ENCODE results near the gene NSUN6.

NSUN6 gene

DNA sequence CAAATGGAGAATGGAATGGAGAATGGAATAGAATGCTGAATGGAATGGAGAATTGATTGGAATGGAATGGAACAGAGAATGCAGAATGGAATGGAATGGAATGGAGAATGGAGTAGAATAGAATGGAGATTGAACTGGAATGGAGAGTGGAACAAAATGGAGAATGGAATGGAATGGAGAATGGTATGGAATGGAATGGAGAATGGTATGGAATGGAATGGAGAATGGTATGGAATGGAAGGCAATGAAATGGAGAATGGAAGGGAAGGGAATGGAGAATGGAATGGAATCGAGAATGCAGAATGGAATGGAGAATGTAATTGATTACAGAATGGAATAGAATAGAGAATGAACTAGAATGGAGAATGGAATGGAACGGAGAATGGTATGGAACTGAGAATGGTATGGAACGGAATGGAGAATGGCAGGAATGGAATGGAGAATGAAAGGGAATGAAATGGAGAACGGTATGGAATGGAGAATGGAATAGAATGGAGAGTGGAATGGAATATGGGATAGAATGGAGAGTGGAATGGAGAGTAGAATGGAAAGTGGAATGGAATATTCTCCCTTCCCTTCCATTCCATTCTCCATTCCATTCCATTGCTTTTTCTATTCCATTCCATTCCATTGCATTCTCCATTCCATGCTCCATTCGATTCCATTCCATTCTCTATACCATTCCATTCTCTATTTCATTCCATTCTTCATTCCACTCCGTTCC, 88.2 kb downstream of the NSUN6 start:
- no peak for DNase-seq (ENCODE audit: low read depth in 2 of 2)

DNA sequence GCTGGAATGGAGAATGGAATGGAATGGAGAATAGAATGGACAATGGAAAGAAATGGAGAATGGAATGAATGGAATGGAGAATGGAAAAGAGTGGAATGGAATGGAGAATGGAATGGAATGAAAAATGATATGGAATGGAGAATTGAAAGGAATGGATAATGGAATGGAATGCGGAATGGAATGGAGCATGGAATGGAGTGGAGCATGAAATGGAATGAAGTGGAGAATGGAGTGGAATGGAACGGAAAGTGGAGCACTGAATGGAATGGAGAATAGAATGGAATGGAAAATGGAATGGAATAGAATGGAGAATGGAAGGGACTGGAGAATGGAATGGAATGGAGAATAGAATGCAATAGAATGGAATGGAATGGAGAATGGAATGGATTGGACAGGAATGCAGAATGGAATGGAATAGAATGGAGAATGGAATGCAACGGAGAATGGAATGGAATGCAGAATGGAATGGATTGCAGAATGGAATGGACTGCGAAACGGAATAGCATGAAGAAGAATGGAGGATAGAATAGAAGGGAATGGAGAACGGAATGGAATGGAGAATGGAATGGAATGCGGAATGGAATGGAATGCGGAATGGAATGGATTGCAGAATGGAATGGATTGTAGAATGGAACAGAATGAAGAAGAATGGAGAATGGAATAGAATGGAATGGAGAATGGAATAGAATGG, 89.4 kb downstream of the NSUN6 start:
- DNase-seq (ENCODE audit: low read depth in 2 of 2) = no peak

DNA sequence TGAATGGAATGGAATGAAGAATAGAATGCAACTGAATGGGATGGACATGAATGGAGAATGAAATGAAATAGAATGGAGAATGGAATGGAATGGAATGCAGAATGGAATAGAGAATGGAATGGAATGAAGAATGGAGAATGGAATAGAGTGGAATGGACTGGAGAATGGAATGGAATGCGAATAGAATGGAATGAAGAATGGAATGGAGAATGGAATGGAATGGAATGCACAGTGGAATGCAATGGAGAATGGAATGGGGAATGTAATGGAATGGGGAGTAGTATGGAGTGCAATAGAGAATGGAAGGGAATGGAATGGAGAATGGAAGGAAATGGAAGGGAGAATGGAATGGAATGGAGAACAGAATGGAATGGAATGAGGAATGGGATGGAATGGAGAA, 93.4 kb downstream of the NSUN6 start:
- no peak for DNase-seq (ENCODE audit: low read depth in 2 of 2)

DNA sequence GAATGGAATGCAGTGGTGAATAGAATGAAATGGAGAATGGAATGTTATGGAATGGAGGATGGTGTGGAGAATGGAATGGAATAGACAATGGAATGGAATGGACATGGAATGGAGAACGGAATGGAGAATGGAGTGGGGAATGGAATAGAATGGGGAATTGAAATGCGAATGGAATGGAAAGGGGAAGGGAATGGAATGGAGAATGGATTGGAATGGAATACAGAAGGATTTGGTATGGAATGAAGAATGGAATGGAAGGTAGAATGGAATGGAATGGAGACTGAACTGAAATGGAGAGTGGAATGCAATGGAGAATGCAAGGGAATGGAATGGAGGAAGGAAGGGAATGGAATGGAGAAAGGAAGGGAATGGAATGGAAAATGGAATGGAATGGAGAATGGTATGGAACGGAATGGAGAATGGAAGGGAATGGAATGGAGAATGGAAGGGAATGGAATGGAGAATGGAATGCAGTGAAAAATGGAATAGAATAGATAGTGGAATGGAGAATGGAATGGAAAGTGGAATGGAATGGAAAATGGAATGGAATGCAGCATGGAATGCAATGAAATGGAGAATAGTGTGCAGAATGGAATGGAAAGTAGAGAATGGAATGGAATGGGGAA, 94.8 kb downstream of the NSUN6 start:
- no peak for DNase-seq (ENCODE audit: low read depth in 2 of 2)

- DNase-seq (ENCODE audit: low read depth in 2 of 2) = no peak
Measured at GRCh38 chr10:18554479-18554878, 96.9 kb downstream of the NSUN6 start.

GRCh38 chr10:18551473-18551872, 99.9 kb downstream of the NSUN6 start:
- DNase-seq (ENCODE audit: low read depth in 2 of 2) = no peak

GRCh38 chr10:18549105-18549504, 102.3 kb downstream of the NSUN6 start:
- DNase-seq (ENCODE audit: low read depth in 2 of 2) = no peak

GRCh38 chr10:18545621-18546305, 105.6 kb downstream of the NSUN6 start:
- no peak for DNase-seq (ENCODE audit: low read depth in 2 of 2)

DNA sequence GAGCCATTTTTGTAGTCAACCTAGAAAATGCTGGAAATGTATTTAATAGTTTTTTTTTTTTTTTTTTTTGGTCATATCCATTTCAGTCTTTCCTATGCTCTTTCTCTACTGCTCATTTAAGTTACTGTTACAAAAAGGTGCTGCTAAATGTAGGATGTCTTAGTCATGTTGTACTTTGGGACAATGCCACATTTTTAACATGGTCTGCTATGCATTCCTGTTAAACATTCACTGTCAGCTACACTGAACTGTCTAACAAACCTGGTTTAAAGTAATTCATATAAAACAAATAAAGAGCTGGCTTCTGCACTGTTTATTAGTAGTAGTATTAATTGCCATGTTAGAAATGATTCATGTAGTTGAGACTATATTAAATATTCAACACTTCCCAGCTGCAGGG, 108.6 kb downstream of the NSUN6 start:
- DNase-seq (ENCODE audit: low read depth in 2 of 2) = no peak

DNA sequence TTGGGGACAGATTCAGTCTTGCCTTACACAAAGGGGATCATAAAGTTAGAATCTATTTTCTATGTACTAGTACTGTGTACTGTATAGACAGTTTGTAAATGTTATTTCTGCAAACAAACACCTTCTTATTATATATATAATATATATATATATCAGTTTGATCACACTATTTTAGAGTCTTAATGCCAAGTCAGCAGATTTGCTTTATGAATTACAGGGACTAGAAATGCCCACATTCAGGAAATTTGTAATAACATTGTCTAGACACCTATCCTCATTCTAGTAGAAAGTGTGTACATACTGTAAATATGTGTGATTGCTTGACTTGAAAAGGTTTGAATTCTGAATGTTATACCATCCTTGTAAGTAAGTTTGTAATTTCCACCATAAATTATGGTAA, 111.2 kb downstream of the NSUN6 start:
- DNase-seq (ENCODE audit: low read depth in 2 of 2) = no peak

DNA sequence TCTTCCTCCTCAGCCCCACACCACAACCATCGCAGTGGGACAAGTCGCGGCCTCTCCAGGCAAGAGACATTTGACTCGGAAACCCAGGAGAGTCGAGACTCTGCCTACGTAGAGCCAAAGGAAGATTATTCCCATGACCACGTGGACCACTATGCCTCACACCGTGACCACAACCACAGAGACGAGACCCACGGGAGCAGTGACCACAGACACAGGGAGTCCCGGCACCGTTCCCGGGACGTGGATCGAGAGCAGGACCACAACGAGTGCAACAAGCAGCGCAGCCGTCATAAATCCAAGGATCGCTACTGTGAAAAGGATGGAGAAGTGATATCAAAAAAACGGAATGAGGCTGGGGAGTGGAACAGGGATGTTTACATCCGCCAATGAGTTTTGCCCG, 112.1 kb downstream of the NSUN6 start:
- DNase-seq (ENCODE audit: low read depth in 2 of 2) = no peak

GRCh38 chr10:18533896-18534295, 117.5 kb downstream of the NSUN6 start:
- no peak for DNase-seq (ENCODE audit: low read depth in 2 of 2)

DNA sequence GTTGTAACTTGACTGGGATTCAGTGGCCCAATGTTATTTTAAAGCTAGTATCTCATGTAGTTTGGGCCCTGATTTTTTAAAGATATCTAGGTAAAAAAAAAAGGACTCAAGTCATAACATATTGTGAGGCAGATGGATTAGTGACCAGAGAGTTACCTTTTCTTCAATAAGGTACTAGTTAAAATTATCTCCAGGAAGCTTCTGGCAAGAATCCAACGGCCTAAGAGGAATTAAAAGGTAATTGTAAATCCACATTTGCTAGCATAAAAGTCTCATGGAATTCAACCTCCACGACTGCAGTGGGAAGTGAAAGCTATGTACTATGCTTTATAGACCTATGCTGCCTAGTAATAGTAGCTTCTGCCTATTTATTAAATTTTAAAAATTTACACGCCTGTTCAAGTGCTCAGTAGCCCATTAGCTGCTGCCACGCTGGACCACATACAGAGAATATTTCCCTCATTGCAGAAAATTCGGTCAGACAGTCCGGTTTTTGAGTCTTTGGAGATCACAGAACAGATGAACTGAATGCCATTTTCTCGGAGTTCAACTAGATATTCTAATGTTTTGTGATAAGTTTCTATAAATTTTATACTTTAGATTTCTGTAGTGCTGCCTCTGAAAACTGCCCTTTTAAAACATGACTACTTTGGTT, 118.4 kb downstream of the NSUN6 start:
- no peak for DNase-seq (ENCODE audit: low read depth in 2 of 2)

DNA sequence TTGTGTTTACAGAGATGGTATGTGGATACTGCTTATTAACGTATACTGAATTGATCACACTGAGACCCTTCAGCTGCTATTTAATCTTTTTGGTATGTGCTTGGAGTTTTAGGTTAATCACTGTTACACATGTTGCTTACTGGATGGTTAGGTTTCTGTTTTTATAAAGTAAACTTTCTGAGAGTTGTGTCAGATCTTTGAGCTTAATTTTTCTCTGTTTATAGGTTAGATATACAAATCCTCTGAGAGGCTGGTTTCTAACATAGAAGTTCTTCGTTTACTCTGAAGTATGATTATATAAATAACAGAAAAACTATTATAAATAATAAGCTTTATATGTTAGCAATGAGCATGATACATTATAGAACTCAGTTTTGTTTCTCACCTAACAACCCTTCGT, 123.1 kb downstream of the NSUN6 start:
- DNase-seq (ENCODE audit: low read depth in 2 of 2) = no peak

DNA sequence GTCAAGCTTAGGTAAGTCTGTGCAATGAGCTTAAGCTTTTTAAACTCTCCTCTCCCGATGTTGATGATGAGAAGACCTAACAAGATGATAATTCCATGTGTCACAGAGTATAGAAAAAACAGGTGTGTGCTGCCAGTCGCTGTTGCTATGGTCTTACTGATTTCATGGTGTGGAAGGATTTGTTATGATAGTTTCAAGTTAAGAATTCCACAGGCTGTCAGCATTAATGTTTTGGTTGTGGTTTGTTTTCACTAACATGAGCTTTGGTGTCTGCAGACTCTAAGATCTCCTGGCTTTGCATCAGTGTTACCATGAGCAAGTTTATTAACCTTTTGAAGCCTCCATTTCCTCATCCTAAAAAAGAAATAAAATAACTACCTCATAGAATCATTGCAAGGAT, 123.7 kb downstream of the NSUN6 start:
- no peak for DNase-seq (ENCODE audit: low read depth in 2 of 2)

DNA sequence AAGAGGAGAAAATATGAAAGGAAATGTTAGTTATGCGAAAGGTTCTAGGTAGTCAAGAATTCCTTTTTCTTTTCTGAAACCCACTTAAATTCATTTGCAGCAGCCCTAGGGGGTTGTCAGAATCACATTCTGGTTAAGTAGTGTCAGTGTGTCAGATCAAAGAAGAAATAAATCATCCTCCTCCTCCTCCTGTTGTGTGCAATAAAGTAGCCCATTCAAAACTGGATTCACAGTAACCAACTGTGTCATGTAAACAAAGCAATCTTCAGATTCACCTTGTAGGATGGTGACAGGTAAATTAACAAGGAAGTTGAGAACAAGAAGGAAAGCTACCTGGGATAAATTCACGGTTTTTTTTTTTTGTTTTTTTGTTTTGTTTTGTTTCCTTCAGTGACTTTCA, 127.5 kb downstream of the NSUN6 start:
- no peak for DNase-seq (ENCODE audit: low read depth in 2 of 2)

- no peak for DNase-seq (ENCODE audit: low read depth in 2 of 2)
Measured at GRCh38 chr10:18523025-18523424, 128.4 kb downstream of the NSUN6 start.

DNA sequence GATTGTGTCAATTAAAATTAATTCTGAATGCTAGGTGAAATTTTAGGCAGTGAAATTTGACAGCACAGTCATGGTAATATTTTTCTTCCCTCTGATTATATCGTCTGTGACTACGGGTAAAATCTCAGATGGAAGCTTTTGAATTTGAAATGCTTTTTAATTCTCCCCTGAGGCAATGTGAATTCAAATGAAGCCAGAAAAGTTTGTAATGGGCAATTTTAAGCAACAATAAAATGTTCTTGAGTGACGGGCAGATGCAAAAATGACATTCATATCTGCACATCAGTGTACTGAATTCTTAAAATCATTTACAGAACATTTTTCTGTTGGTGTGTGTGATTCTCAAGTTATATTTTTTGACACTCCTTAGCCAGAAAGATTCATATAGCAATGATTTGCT, 134.5 kb downstream of the NSUN6 start:
- DNase-seq (ENCODE audit: low read depth in 2 of 2) = no peak

DNA sequence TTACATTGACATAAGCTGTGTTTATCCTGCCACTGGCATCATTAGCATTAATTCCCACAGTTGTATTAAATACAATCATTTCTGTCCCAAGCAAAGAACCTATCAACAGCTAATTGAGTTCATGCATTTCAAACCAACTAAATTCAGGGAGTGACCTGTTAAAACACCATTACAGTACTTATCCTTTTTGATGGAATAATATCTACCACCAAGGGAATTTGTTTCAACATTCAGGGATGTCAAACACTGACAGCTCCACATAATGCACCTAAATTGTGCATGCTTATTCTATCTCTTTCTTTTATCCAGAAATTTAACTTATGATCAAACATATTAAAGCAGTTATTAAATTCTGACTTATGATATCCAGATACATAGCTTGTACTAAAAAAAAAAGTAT, 136.8 kb downstream of the NSUN6 start:
- DNase-seq (ENCODE audit: low read depth in 2 of 2) = no peak

- no peak for DNase-seq (ENCODE audit: low read depth in 2 of 2)
Measured at GRCh38 chr10:18508587-18508986, 142.8 kb downstream of the NSUN6 start.

DNA sequence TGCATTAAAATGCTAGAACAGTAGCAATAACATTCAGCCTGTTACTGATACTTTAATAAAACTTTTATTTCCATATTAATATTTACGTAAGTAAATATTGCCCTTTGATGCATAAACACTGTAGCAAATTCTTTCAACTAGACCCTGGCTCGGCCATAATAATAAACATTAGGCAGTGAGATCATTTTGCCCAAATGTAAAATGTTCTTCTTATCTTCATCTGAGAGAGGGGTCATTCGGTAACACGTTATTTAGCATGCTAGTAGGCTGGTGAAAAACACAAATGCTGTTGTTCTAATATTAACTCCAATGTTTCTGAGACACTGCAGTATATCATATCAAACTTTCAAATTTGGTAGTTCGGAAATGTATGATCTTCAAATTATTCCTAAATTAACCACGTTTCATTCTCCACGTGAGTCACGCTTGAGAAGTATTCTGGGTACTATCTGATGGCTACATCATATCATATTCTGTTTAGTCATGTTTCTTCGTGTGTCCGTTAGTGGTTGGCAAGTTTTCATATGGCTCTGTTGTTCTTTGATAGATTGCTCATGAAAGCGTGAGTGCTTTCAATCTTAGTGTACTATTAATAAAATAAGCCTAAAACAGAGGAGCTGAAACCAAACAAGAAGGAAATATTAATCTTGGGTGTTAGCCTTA, 145.8 kb downstream of the NSUN6 start:
- no peak for DNase-seq (ENCODE audit: low read depth in 2 of 2)

DNA sequence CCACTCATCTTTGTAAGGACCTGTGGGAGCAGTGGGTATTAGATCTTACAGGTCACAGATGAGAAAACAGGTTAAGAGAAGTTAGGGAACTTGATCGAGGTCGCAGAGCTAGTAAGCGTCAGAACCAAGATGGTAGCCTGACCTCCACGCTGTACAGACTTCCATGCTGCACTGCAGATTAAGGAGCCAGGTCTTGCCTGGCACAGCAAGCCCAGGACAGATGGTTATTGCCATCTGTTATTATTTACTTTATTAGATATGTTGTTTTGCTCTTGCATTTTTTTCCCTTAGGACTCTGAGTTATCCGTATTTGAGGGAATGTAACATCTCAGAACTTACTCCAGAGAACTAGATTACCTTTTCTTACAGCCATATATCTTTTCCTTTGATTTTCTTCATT, 147.2 kb downstream of the NSUN6 start:
- DNase-seq (ENCODE audit: low read depth in 2 of 2) = no peak

All from stimulated activated CD4-positive, alpha-beta T cell treated with anti-CD3 and anti-CD28 coated beads, Interleukin-4, amount 100 ng/mL, for 48 hours (primary cell).